Stimulated activated CD4-positive, alpha-beta T cell treated with anti-CD3 and anti-CD28 coated beads, Interleukin-15, amount 100 ng/mL, for 48 hours (primary cell): ENCODE measurements around the gene PLEK2.
A peak's percentile ranks its signal among the peaks of the same experiment; 100 is the strongest.
"Not testable (repeated sequence)": the region's sequence is repeated elsewhere in the genome, so short reads cannot be mapped to it uniquely, and the experiment has no call there.

ENCODE experiments used
- DNase-seq, 2 donors: peaks; one replicate each; pipeline ENCODE4 v3.0.0-alpha.2; 2020; ENCODE audit warnings: low read depth in 2 of 2

PLEK2 gene

GRCh38 chr14:67411820-67412421 lies at the start of gene PLEK2:
PLEK2 (minus strand) TSS chr14:67412165; CDS start chr14:67412059, 106 bp downstream.
- DNase-seq = peak in 1 of 2 donors; percentile 25

GRCh38 chr14:67461341-67461985 lies 49.5 kb upstream of the PLEK2 start:
- DNase-seq = no peak

GRCh38 chr14:67459336-67459735 lies 47.4 kb upstream of the PLEK2 start:
- no peak for DNase-seq

- no peak for DNase-seq
Measured at GRCh38 chr14:67457782-67458181, 45.8 kb upstream of the PLEK2 start.

GRCh38 chr14:67456732-67457131 lies 44.8 kb upstream of the PLEK2 start:
- DNase-seq = no peak

- DNase-seq = no peak
Measured at GRCh38 chr14:67453575-67454300, 41.8 kb upstream of the PLEK2 start.

- not testable (repeated sequence) for DNase-seq
Measured at GRCh38 chr14:67451667-67452066, 39.7 kb upstream of the PLEK2 start.

GRCh38 chr14:67449096-67449495 lies 37.1 kb upstream of the PLEK2 start:
- no peak for DNase-seq

- no peak for DNase-seq
Measured at GRCh38 chr14:67447033-67447381, 35.0 kb upstream of the PLEK2 start.

- DNase-seq = no peak
Measured at GRCh38 chr14:67446371-67447032, 34.5 kb upstream of the PLEK2 start.

- DNase-seq = no peak
Measured at GRCh38 chr14:67444395-67444794, 32.4 kb upstream of the PLEK2 start.

- no peak for DNase-seq
Measured at GRCh38 chr14:67442139-67442906, 30.4 kb upstream of the PLEK2 start.

- DNase-seq = no peak
Measured at GRCh38 chr14:67441672-67442071, 29.7 kb upstream of the PLEK2 start.

GRCh38 chr14:67441256-67441655 lies 29.3 kb upstream of the PLEK2 start:
- DNase-seq = no peak

- no peak for DNase-seq
Measured at GRCh38 chr14:67440513-67440912, 28.5 kb upstream of the PLEK2 start.

- no peak for DNase-seq
Measured at GRCh38 chr14:67438969-67439368, 27.0 kb upstream of the PLEK2 start.

GRCh38 chr14:67436006-67436866 lies 24.3 kb upstream of the PLEK2 start:
- no peak for DNase-seq

GRCh38 chr14:67435603-67436002 lies 23.6 kb upstream of the PLEK2 start:
- DNase-seq = no peak

- DNase-seq = no peak
Measured at GRCh38 chr14:67432050-67432564, 20.1 kb upstream of the PLEK2 start.

GRCh38 chr14:67429510-67430205 lies 17.7 kb upstream of the PLEK2 start:
- DNase-seq = no peak
